ES-I3 (cell line): ENCODE results near the gene CFAP54.

Source experiments
- H3K36me3 ChIP-seq: 2 replicates; pipeline ENCODE4 v1.6.1; 2013; ENCODE audit warnings: mild to moderate bottlenecking, low read length, control low read depth, moderate library complexity; ENCODE audit not compliant: insufficient read depth
- H3K4me1 ChIP-seq: 2 replicates; pipeline ENCODE4 v1.6.1; 2013; ENCODE audit warnings: mild to moderate bottlenecking, control low read depth, low read length; ENCODE audit not compliant: insufficient read depth
- H3K9ac ChIP-seq: 2 replicates; pipeline ENCODE4 v1.6.1; 2013; ENCODE audit warnings: low read depth, mild to moderate bottlenecking, low read length, moderate library complexity
- H3K9me3 ChIP-seq: 2 replicates; pipeline ENCODE4 v1.6.1; 2013; ENCODE audit warnings: mild to moderate bottlenecking, low read length, moderate library complexity; ENCODE audit not compliant: control insufficient read depth, insufficient read depth

Gene CFAP54

DNA sequence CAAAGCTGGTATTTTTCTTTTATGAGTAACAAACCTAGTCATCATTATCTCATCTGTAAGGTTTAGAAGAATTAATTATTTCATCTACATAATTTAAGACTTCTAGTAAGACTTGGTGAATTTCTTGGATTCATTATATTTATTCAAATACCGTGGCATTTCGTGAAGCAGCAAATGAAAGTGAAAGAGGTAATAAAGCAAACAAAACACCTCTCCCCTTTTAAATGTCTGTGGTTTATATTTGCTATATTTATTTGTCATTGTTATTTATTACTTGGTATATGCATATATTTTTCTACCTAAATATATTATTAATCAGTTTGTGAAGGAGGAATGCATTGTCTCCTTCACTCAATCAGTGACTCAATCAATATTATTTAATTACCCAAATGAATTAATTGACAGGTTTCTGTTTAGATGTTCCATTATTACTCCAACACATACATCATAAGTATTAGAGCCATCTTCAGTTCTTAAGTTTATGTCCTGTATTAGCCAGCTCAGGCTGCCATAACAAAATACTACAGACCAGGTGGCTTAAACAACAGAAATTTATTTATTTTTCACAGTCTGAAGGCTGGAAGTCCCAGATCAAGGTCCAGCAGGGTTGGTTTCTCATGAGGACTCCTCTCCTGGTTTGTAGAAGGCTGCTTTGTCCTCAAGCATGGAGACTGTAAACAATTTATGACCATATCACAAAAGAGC lies 6.6 kb downstream of the CFAP54 start:
- Histone ChIP-seq H3K9me3 (no peaks in the 10 kb centered on the region), H3K36me3 (no peaks in the 10 kb centered on the region), H3K4me1 (peaks cover 5% of the 10 kb centered on the region; the same call in 1 of the 2 replicates), H3K9ac (no peak overlapping the region)

- Histone ChIP-seq H3K9me3 (no peaks in the 10 kb centered on the region), H3K9ac (no peak overlapping the region), H3K36me3 (no peaks in the 10 kb centered on the region)
Observed at GRCh38 chr12:96496944-96497343, 7.6 kb downstream of the CFAP54 start.

DNA sequence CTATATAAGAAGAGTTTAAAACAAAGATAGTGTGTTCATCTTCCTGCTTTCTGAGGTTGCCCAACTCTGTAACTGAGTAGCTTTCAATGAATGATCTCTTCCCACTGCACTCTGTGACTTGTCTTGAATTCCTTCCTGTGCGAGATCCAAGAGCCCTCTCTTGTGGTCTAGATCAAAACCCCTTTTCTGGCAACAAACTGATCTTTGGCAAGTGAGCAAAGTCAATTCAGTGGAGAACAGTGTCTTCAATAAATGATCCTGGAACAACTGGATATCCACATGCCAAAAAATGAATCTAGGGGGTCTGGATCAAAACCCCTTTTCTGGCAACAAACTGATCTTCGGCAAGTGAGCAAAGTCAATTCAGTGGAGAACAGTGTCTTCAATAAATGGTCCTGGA lies 8.5 kb downstream of the CFAP54 start:
- no peaks in the 10 kb centered on the region for H3K36me3 ChIP-seq
- no peak overlapping the region for H3K9ac ChIP-seq
- H3K4me1 ChIP-seq, result peaks cover 12% of the 10 kb centered on the region
- H3K9me3 ChIP-seq, result no peaks in the 10 kb centered on the region

More at GRCh38 chr12:96496944-96497343, 7.6 kb downstream of the CFAP54 start:
- peaks cover 12% of the 10 kb centered on the region for H3K4me1 ChIP-seq

DNA sequence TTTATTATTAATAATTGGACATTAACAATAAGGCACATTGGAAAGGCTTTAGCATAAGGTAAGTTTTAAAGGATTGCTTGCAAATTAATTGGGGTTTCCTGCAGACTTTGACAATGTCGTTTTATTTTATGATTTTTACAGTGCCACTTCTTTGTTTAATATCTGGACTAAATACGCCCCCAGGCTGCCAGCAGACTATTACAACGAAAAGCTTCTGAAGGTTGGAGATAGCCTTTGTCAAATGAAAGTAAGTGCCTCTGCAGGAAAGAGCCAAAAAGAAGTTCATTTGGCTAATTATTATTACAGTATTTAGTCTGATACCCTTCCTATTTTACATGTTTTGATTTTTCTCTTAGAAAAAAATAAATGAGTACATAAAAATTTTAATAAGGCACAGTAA lies 11.3 kb downstream of the CFAP54 start:
- no peaks in the 10 kb centered on the region for H3K9me3 ChIP-seq
- no peaks in the 10 kb centered on the region for H3K36me3 ChIP-seq
- H3K9ac ChIP-seq, result no peak overlapping the region
- peaks cover 9% of the 10 kb centered on the region for H3K4me1 ChIP-seq

DNA sequence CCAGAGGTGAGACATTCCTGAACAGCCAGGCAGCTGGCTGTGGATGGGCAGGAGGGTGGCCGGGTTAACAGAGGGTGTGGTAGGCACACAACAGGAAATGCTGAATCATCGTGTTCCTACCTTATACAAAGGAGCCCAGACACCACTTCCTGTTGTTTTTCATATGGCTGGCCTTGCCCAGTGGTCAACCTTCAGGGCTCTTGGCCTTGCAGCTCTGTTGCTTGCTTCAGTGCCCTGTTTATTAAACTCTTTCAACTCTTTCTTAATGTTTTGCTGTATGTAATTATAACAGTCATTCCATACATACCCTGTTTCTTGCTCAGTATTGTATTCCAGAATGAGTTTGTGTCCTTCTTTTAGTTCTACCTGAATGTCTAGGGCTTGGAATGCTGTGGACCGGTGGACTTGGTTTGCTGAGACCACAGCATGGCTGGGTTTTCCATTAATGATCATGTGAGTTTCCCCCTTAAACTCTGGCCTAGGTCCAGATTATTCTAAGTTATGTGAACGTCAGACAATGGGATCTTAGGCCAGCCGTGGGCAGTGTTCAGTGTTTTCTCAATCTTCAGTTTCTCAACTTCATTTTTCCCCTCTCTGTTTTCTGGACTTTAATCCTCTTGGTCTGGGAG lies 11.9 kb downstream of the CFAP54 start:
- Histone ChIP-seq H3K9ac (no peak overlapping the region), H3K9me3 (no peaks in the 10 kb centered on the region), H3K4me1 (peaks cover 9% of the 10 kb centered on the region), H3K36me3 (no peaks in the 10 kb centered on the region)

DNA sequence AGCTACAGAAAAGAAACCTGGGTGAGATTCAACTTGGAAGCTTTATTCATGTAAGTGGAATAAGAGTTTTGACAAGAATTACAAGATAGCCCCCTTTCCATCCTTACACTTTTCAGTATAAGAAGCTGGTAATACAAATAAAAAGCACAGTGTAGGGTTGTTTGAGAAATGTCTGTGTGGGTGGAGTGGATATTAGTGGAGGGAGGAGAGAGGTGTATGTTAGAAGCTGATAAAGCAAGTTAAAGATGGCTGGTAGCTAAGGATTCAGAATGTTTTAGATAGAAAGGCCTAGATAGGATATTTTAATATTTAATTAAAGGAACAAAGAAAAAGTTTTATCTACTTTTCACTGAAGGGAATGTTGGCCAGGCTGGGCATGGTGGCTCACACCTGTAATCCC lies 12.5 kb downstream of the CFAP54 start:
- Histone ChIP-seq H3K9me3 (no peaks in the 10 kb centered on the region), H3K4me1 (peaks cover 9% of the 10 kb centered on the region), H3K36me3 (no peaks in the 10 kb centered on the region), H3K9ac (no peak overlapping the region)

DNA sequence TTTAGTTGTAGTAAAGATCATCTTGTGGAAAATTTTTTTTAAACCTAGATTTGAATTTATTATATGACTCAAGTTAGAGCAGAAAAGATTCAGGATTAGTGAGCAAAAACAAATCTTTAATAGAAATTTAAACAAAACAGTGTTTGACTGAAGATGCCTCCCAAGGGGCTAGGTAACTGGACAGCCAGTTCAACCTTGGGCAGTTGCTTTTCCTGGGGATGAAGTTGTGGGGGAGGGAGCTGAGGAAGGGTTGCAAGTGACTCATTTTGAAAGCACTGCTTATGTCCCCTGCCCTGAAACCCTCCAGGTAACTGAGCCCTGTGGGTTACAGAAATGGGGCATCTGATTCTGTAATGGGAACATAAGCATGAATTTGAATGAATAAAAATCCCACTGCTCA lies 13.1 kb downstream of the CFAP54 start:
- Histone ChIP-seq H3K9me3 (no peaks in the 10 kb centered on the region), H3K9ac (no peak overlapping the region), H3K36me3 (no peaks in the 10 kb centered on the region), H3K4me1 (peaks cover 9% of the 10 kb centered on the region)

- Histone ChIP-seq H3K36me3 (no peaks in the 10 kb centered on the region), H3K4me1 (peaks cover 9% of the 10 kb centered on the region), H3K9me3 (no peaks in the 10 kb centered on the region), H3K9ac (no peak overlapping the region)
Observed at GRCh38 chr12:96502949-96503532, 13.7 kb downstream of the CFAP54 start.

DNA sequence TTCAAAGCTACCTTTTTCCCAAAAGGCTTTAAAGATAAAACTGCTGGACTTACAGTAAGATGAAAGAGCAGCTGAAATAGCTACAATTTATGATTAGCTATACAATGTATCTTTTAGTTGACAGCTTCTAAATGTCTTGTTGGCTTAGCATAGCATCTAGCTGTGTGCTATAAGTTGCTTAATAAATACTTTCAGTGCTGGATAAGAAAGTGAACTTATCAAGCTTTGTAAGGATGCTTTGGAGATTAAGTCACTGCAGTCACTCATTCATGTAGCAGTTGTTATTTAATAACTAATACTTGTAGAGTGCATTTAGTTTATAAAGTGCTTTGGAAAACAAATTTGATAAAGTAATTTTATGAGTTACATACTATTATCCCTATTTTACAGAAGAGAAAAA lies 14.6 kb downstream of the CFAP54 start:
- Histone ChIP-seq H3K9me3 (no peaks in the 10 kb centered on the region), H3K36me3 (no peaks in the 10 kb centered on the region), H3K9ac (no peak overlapping the region), H3K4me1 (peaks cover 9% of the 10 kb centered on the region)

- Histone ChIP-seq H3K9ac (no peak overlapping the region), H3K4me1 (no peaks in the 10 kb centered on the region; the same call in 1 of the 2 replicates), H3K9me3 (no peaks in the 10 kb centered on the region), H3K36me3 (no peaks in the 10 kb centered on the region)
Observed at GRCh38 chr12:96506776-96507175, 17.4 kb downstream of the CFAP54 start.

DNA sequence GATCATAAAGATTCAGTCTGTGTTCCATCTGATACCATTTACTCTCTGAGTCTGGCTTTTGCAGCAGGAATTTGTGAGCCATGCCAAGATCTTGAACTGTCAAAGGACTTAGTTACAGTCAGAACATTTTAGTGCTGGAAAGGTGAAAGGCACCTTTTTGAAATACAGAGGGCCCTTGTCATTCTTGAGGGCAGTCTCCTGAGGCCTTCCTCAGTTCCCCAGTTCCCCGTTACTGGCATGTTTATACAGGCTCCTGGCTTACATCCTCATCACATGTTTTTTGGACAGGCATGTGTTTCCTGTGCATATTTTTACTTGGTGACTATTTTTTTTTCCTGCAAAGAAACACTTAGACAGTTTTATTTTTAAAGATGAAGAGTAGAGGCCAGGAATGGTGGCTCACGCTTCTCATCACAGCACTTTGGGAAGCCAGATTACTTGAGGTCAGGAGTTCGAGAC lies 21.0 kb downstream of the CFAP54 start:
- no peak overlapping the region for H3K9ac ChIP-seq

DNA sequence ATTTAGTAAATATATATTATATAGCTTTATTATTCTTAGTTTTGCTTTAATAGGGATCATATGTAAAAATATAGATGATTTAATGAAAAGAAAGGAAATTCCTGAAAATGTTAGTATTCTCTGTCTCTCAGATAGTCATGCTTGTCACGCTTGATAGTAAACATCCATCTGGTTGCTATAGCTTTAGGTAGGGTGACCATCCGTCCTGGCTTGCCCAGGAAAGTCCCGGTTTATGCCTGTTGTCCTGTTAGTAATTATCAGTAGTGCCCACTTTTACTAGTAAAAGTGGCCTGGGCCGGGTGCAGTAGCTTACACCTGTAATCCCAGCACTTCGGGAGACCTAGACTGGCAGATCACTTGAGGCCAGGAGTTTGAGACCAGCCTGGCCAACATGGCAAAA lies 23.8 kb downstream of the CFAP54 start:
- Histone ChIP-seq H3K9me3 (no peaks in the 10 kb centered on the region), H3K9ac (no peak overlapping the region), H3K4me1 (peaks cover 8% of the 10 kb centered on the region; the same call in 1 of the 2 replicates), H3K36me3 (no peaks in the 10 kb centered on the region)

More for the DNA sequence above, 21.0 kb downstream of the CFAP54 start:
- no peaks in the 10 kb centered on the region for H3K36me3 ChIP-seq
- H3K9me3 ChIP-seq, result no peaks in the 10 kb centered on the region
- H3K4me1 ChIP-seq, result peaks cover 8% of the 10 kb centered on the region; the same call in 1 of the 2 replicates

DNA sequence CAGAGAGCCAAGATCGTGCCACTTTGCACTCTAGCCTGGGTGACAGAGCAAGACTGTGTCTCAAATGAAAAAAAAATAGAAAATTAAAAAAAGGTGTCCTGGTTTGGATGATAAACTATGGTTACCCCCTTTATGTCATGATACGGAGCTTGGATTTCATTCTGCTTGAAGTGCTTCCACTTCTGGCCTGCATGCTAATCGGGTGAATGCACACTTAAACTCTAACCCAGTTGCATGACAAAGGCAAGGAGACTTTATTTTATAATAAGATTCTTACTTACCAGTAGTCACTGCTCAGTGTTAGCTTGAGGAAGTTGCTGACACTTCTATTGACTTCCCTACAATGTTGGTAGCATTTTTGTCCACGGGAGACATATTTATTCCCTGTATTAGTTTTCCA lies 24.3 kb downstream of the CFAP54 start:
- Histone ChIP-seq H3K36me3 (no peaks in the 10 kb centered on the region), H3K4me1 (peaks cover 8% of the 10 kb centered on the region; the same call in 1 of the 2 replicates), H3K9me3 (no peaks in the 10 kb centered on the region), H3K9ac (no peak overlapping the region)

DNA sequence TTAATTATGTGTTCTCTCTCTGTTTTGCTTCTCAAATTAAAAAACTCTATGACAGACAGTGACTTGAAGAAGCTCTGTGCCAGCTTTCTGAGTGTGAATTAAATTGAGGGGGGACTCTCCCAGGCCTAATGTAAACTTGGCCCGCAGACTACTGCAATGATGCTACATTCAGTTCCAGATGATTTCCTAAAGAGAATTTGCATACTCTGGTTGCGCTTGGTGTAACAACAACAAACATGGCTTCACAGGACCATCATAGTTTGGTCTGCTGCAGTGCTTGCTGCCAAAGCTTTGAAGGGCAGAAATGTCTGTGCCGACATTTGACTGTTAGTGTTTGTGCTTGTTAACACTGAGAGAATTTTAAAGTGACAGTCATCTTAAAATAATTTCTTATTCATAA lies 25.0 kb downstream of the CFAP54 start:
- Histone ChIP-seq H3K9me3 (no peaks in the 10 kb centered on the region), H3K36me3 (no peaks in the 10 kb centered on the region), H3K9ac (no peak overlapping the region), H3K4me1 (peaks cover 8% of the 10 kb centered on the region; the same call in 1 of the 2 replicates)
